Measurements from ENCODE around the gene CCDC50. TPM values are rescaled to one million over a fixed set of nuclear protein-coding genes. Genes with fewer than 3 reads are reported as not detected.

CCDC50 gene
- polyA plus RNA-seq, 12 donors = 26.4 to 38.1 (median 29.8) TPM; not detected in 1

DNA sequence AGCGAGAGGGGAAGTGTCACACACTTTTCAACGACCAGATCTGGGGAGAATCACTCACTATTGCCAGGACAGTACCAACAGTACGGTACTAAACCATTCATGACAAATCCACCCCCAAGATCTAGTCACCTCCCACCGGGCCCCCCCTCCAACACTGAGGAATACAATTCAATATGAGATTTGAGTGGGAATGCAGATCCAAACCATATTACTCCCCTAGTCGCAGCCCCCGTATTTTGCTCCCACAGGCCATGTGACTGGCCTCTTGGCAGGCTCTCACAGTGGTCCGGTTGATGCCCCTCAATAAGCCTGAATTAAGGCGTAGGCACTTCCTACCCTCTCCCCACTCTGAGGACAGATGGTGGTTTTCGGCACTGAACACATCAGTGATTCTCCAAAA is 86.4 kb downstream of the CCDC50 start:
- no peak for DNase-seq

DNA sequence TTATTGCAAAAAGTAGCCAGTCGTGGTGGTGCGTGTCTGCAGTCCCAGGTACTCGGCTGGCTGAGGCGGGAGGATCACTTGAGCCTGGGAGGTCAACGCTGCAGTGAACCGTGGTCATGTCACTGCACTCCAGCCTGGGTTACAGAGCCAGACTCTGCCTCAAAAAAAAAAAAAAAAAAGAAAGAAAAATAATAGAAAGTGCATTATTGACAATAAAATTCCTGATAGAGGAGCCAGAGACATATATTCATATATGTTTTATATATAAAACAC is 88.2 kb downstream of the CCDC50 start:
- DNase-seq = no peak

DNA sequence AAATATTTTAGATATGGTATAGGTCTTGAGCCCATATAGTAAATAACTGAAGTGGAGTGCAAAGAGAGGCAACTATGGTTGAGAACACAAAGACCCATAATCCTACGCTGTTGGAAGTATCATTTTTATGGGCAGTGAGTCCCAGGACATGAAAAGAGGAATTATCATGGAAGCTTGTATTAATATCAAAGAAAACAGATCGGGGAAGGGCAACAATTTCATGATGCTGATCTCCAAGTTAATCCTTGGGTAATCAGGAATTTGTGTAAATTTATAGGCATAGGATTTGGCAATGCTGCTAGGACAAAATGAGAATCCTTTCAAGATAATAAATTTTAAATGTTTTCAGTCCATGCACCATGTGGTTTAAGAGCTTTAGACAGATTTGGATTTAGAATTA is 91.6 kb downstream of the CCDC50 start:
- no peak for DNase-seq

GRCh38 chr3:191424881-191425280 is 95.7 kb downstream of the CCDC50 start:
- no peak for DNase-seq

- no peak for DNase-seq
Observed at GRCh38 chr3:191425322-191425734, 96.1 kb downstream of the CCDC50 start.

DNA sequence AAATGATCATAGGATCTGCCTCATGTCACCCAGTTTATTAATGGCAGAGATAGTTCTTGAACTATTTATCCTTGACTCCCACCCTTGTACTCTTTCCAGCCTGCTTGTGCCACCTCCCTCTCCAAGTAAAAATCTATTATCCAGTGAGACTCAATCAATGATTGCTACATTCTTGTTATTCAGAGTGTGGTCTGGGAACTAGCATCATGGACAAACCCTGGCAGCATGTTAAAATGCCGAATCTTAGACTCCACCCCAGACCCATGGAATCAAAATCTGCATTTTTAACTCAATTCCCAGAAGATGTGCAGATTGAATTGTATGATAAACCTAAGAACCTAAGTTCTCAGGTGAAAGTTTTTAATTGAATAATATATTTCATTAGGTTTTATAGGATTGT is 97.1 kb downstream of the CCDC50 start:
- DNase-seq = no peak

DNA sequence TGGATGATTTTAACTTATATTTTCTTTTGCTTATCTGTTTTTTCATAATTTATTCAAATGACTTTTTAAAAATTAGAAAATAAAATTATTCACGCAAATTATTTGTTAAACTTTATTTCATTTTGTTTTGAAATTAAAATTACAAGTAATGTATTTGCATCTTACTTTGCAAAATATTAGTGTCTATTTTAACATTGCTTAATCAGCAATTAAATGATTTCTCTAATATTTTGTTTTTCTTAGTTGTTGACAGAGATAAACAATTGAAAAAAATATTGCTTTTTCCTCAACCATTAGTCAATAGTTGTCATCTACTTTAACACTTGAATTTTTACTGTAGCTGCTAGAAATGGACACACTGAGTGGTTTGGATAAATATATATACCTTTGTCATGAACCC is 99.0 kb downstream of the CCDC50 start:
- no peak for DNase-seq

GRCh38 chr3:191430103-191430502 is 100.9 kb downstream of the CCDC50 start:
- DNase-seq = no peak

- DNase-seq = no peak
Observed at GRCh38 chr3:191431160-191431822, 102.1 kb downstream of the CCDC50 start.

GRCh38 chr3:191432162-191432561 is 103.0 kb downstream of the CCDC50 start:
- no peak for DNase-seq

GRCh38 chr3:191434024-191434423 is 104.8 kb downstream of the CCDC50 start:
- no peak for DNase-seq

DNA sequence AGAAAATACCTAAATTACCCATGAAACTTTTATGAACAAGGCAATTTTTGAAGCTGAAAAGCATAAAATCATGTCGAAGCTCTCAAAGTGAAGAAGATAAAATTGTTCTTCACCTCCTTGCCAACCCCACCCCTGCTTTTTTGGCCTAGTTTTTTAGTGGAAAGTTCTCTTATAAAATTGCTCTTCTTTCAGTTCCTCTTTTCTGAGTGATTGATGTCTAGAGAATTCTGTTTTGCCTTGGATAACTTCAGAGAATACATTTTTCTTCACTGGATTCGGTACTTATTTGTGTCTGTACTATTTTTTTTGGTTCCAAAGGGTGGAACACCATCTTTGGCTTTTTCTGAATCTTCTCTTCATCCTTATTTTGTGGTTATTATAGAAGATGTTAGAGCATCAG is 106.8 kb downstream of the CCDC50 start:
- DNase-seq = no peak

DNA sequence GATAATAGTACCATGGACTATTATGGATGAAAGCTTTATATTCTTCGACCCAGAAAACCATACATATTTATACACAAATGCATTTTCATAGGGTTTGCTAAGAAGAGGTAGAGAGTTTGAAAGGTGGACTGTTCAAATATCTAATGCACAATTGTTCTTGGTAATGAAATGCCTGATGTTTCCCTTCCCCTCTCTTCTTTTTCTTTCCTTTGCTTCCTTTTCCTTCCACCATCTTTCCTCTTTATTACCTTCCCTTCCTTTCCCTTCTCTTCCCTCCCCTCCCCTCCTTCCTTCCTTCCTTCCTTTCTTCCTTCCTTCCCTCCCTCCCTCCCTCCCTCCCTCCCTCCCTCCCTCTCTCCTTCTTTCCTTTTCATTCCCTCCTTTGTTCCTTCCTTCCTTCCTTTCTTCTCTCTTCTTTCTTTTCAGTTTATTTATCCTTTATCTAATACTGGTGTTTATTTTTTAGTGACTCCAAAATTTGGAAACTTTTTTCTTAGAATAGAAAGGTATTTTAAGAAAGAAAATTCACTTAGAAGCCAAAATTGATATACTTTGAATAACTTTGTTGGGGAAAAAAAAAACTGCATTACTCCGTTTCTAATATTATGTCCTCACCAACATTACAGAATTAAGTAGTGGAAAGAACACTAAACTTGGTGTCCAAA is 109.1 kb downstream of the CCDC50 start:
- no peak for DNase-seq

GRCh38 chr3:191440532-191440931 is 111.3 kb downstream of the CCDC50 start:
- DNase-seq = no peak

GRCh38 chr3:191441687-191442086 is 112.5 kb downstream of the CCDC50 start:
- no peak for DNase-seq

DNA sequence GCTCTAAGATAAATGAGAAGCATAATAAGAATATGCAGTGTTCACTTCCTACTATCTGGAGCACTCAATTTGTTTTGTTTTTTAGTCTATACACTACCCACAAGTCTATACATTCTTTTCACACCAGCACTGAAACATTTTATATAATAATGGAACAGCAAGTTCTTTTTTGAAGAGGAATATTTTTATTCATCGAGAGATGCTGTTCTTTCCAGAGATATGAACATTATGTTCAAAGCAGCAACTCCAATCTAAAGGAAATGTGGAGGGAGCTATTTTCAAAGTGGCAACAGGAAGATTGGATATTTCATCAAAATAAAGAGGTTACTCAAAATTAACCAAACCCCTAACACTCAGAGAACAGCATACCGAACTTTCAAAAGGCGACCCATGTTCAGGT is 115.4 kb downstream of the CCDC50 start:
- no peak for DNase-seq

Other genes starting within 250 kb of the CCDC50 start
- 1 to 10 TPM in 11 of 12 donors, not detected in 1; 1.7 to 8.2 (median 5.8) TPM for gene OSTN, start 130.2 kb upstream of the CCDC50 start, polyA plus RNA-seq (ENCODE audit: insufficient read length in 12 of 12)
- under 1 TPM in 9 of 12 donors, not detected in 3; 0.12 to 0.44 (median 0.18) TPM for gene UTS2B, start 1.1 kb downstream of the CCDC50 start, polyA plus RNA-seq (ENCODE audit: insufficient read length in 12 of 12)
- gene PYDC2, start 131.8 kb downstream of the CCDC50 start, polyA plus RNA-seq (ENCODE audit: insufficient read length in 12 of 12) = not detected

All from muscle of arm (tissue), 12 donors.